Measurements from ENCODE around the gene ZNF609.

The ZNF609 gene

GRCh38 chr15:64472161-64472560 lies 11.8 kb downstream of the ZNF609 start:
- Histone ChIP-seq H3K4me1 (ENCODE audit: insufficient read depth, insufficient read length) (no peaks in the 10 kb centered on the region), H3K9me3 (ENCODE audit: insufficient read depth, low read length) (no peaks in the 10 kb centered on the region), H3K4me3 (ENCODE audit: insufficient read length, low read depth) (no peak overlapping the region), H3K36me3 (ENCODE audit: insufficient read depth, insufficient read length, low read length) (peaks cover 24% of the 10 kb centered on the region), H3K27me3 (ENCODE audit: insufficient read depth, insufficient read length) (no peaks in the 10 kb centered on the region), H3K9ac (ENCODE audit: insufficient read length, low read depth) (no peak overlapping the region)
- DNase-seq (ENCODE audit: low read depth, low spot score), result no peak
- TF ChIP-seq YY1 (IDR thresholded peaks at IDR 0.05; ENCODE audit: insufficient read depth, insufficient read length) (no peak), SUZ12 (IDR thresholded peaks at IDR 0.05; ENCODE audit: extremely low read depth, insufficient read depth, insufficient read length) (no peak), ZNF274 (IDR thresholded peaks at IDR 0.05; ENCODE audit: low read depth, low read length) (no peak)

DNA sequence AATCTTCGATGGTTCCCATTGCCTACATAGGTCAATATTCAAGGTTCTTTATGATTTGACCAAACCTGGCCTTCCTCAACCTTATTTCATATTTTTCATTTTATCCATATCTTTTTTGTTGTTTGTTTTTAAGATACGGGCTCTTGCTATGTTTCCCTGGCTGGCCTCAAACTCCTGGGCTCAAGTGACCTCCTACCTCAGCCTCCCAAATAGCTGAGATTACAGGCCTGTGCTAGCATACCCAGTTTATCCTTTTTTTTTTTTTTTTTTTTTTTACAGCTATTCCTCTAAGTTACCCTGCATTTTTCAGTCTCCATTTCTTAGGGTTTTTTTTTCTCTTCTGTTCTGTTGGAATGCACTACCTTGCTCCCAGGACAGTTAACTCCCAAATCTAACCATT lies 14.5 kb downstream of the ZNF609 start:
- no peak for DNase-seq (ENCODE audit: low read depth, low spot score)
- no peak for TF ChIP-seq SUZ12 (IDR thresholded peaks at IDR 0.05; ENCODE audit: extremely low read depth, insufficient read depth, insufficient read length)
- TF ChIP-seq ZNF274 (IDR thresholded peaks at IDR 0.05; ENCODE audit: low read depth, low read length), result no peak
- Histone ChIP-seq H3K36me3 (ENCODE audit: insufficient read depth, insufficient read length, low read length) (peaks cover 19% of the 10 kb centered on the region), H3K27me3 (ENCODE audit: insufficient read depth, insufficient read length) (no peaks in the 10 kb centered on the region), H3K9ac (ENCODE audit: insufficient read length, low read depth) (no peak overlapping the region), H3K9me3 (ENCODE audit: insufficient read depth, low read length) (no peaks in the 10 kb centered on the region), H3K4me1 (ENCODE audit: insufficient read depth, insufficient read length) (no peaks in the 10 kb centered on the region), H3K4me3 (ENCODE audit: insufficient read length, low read depth) (no peak overlapping the region)

GRCh38 chr15:64476550-64476949 lies 16.2 kb downstream of the ZNF609 start:
- Histone ChIP-seq H3K36me3 (ENCODE audit: insufficient read depth, insufficient read length, low read length) (peaks cover 9% of the 10 kb centered on the region), H3K4me3 (ENCODE audit: insufficient read length, low read depth) (no peak overlapping the region), H3K9ac (ENCODE audit: insufficient read length, low read depth) (no peak overlapping the region), H3K27me3 (ENCODE audit: insufficient read depth, insufficient read length) (no peaks in the 10 kb centered on the region), H3K4me1 (ENCODE audit: insufficient read depth, insufficient read length) (no peaks in the 10 kb centered on the region), H3K9me3 (ENCODE audit: insufficient read depth, low read length) (no peaks in the 10 kb centered on the region)
- no peak for TF ChIP-seq SUZ12 (IDR thresholded peaks at IDR 0.05; ENCODE audit: extremely low read depth, insufficient read depth, insufficient read length)
- no peak for TF ChIP-seq YY1 (IDR thresholded peaks at IDR 0.05; ENCODE audit: insufficient read depth, insufficient read length)
- TF ChIP-seq ZNF274 (IDR thresholded peaks at IDR 0.05; ENCODE audit: low read depth, low read length), result no peak
- no peak for DNase-seq (ENCODE audit: low read depth, low spot score)

- TF ChIP-seq YY1 (IDR thresholded peaks at IDR 0.05; ENCODE audit: insufficient read depth, insufficient read length) (no peak), ZNF274 (IDR thresholded peaks at IDR 0.05; ENCODE audit: low read depth, low read length) (no peak), SUZ12 (IDR thresholded peaks at IDR 0.05; ENCODE audit: extremely low read depth, insufficient read depth, insufficient read length) (no peak)
- H3K36me3 ChIP-seq (ENCODE audit: insufficient read depth, insufficient read length, low read length), result peaks cover 12% of the 10 kb centered on the region
- no peaks in the 10 kb centered on the region for H3K27me3 ChIP-seq (ENCODE audit: insufficient read depth, insufficient read length)
- DNase-seq (ENCODE audit: low read depth, low spot score), result no peak
- H3K4me1 ChIP-seq (ENCODE audit: insufficient read depth, insufficient read length), result no peaks in the 10 kb centered on the region
- no peaks in the 10 kb centered on the region for H3K9me3 ChIP-seq (ENCODE audit: insufficient read depth, low read length)
- H3K9ac ChIP-seq (ENCODE audit: insufficient read length, low read depth), result no peak overlapping the region
- no peak overlapping the region for H3K4me3 ChIP-seq (ENCODE audit: insufficient read length, low read depth)
These were observed 18.5 kb downstream of the ZNF609 start for GRCh38 chr15:64478863-64479262.

DNA sequence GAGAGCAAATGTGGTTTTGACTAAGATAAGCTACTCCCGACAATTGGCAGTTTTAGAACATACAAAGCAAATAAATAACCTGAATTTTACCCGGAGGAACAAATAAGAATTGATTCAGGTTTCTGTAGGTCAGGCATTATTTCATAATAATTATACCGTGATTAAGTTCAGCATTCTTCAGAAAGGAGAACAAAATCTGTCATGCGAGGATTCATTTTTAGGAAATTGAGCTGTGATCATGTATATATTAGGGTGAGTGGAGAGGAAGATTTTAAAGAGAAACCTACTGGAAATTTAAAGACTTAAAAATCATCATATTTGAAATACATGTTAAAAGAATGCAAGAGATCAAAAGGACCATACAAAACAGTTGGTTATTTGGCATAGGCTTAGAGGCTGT lies 20.5 kb downstream of the ZNF609 start:
- DNase-seq (ENCODE audit: low read depth, low spot score), result no peak
- TF ChIP-seq YY1 (IDR thresholded peaks at IDR 0.05; ENCODE audit: insufficient read depth, insufficient read length) (no peak), SUZ12 (IDR thresholded peaks at IDR 0.05; ENCODE audit: extremely low read depth, insufficient read depth, insufficient read length) (no peak), ZNF274 (IDR thresholded peaks at IDR 0.05; ENCODE audit: low read depth, low read length) (no peak)
- peaks cover 12% of the 10 kb centered on the region for H3K36me3 ChIP-seq (ENCODE audit: insufficient read depth, insufficient read length, low read length)
- H3K27me3 ChIP-seq (ENCODE audit: insufficient read depth, insufficient read length), result no peaks in the 10 kb centered on the region
- H3K9me3 ChIP-seq (ENCODE audit: insufficient read depth, low read length), result no peaks in the 10 kb centered on the region
- H3K4me3 ChIP-seq (ENCODE audit: insufficient read length, low read depth), result no peak overlapping the region
- H3K4me1 ChIP-seq (ENCODE audit: insufficient read depth, insufficient read length), result no peaks in the 10 kb centered on the region
- H3K9ac ChIP-seq (ENCODE audit: insufficient read length, low read depth), result no peak overlapping the region

DNA sequence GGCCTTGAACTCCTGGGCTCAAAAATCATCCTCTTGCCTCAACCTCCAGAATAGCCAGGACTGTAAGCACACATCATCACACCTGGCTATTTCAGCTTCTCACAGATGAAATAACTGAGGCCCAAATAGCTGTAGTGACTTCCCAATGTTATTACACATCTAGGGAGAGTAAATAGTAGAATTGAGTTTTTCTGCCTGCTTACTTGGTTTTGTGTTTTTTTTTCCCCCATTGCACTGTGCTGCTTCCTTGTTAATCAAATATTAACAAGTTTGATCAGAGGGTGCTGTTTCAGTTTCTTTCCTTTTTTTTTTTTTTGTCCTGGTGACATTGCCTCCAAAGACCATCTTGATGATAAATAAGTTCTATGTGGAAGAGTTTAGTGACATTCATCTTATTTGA lies 23.4 kb downstream of the ZNF609 start:
- peaks cover 10% of the 10 kb centered on the region for H3K36me3 ChIP-seq (ENCODE audit: insufficient read depth, insufficient read length, low read length)
- DNase-seq (ENCODE audit: low read depth, low spot score), result no peak
- H3K9ac ChIP-seq (ENCODE audit: insufficient read length, low read depth), result no peak overlapping the region
- H3K4me3 ChIP-seq (ENCODE audit: insufficient read length, low read depth), result no peak overlapping the region
- H3K4me1 ChIP-seq (ENCODE audit: insufficient read depth, insufficient read length), result peaks cover 2% of the 10 kb centered on the region
- no peak for TF ChIP-seq SUZ12 (IDR thresholded peaks at IDR 0.05; ENCODE audit: extremely low read depth, insufficient read depth, insufficient read length)
- no peak for TF ChIP-seq YY1 (IDR thresholded peaks at IDR 0.05; ENCODE audit: insufficient read depth, insufficient read length)
- TF ChIP-seq ZNF274 (IDR thresholded peaks at IDR 0.05; ENCODE audit: low read depth, low read length), result no peak
- H3K27me3 ChIP-seq (ENCODE audit: insufficient read depth, insufficient read length), result no peaks in the 10 kb centered on the region
- H3K9me3 ChIP-seq (ENCODE audit: insufficient read depth, low read length), result no peaks in the 10 kb centered on the region

DNA sequence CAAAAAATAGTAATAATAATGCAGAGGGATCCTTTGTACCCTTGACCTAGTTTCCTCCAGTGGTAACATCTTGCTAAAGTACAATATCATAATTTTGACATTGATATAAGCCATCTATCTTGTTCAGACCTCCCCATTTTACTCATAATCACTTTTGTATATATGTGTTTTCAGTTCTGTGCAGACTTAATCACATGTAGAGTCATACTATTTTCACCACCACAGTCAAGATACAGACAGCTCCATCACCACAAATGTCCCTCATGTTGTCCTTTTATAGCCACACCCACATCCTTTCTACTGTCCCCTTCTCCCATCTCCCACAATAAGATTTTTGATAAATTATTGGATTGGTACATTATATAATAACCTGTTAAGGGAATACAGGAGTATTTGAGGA lies 25.4 kb downstream of the ZNF609 start:
- Histone ChIP-seq H3K36me3 (ENCODE audit: insufficient read depth, insufficient read length, low read length) (peaks cover 9% of the 10 kb centered on the region), H3K4me1 (ENCODE audit: insufficient read depth, insufficient read length) (peaks cover 2% of the 10 kb centered on the region), H3K4me3 (ENCODE audit: insufficient read length, low read depth) (no peak overlapping the region), H3K27me3 (ENCODE audit: insufficient read depth, insufficient read length) (no peaks in the 10 kb centered on the region), H3K9me3 (ENCODE audit: insufficient read depth, low read length) (no peaks in the 10 kb centered on the region), H3K9ac (ENCODE audit: insufficient read length, low read depth) (no peak overlapping the region)
- no peak for DNase-seq (ENCODE audit: low read depth, low spot score)
- TF ChIP-seq YY1 (IDR thresholded peaks at IDR 0.05; ENCODE audit: insufficient read depth, insufficient read length) (no peak), ZNF274 (IDR thresholded peaks at IDR 0.05; ENCODE audit: low read depth, low read length) (no peak), SUZ12 (IDR thresholded peaks at IDR 0.05; ENCODE audit: extremely low read depth, insufficient read depth, insufficient read length) (no peak)
